ENCODE measurements around the gene TRPM5.

- TF ChIP-seq CTCF (IDR thresholded peaks at IDR 0.05) (peak; percentile 77 to 93 (median 84)), POLR2A (IDR thresholded peaks at IDR 0.05) (no peak)
Measured at GRCh38 chr11:2419638-2420501, 24.4 kb downstream of the TRPM5 start.

Measured in prostate gland (tissue), 2 donors.